Gastroesophageal sphincter (tissue), 3 donors: ENCODE measurements around the gene GINM1.

Source experiments
- CTCF ChIP-seq, 4 experiments: fragments of 200-600 bp in 2 of 4; fragments of 450-650 bp in 2 of 4; sonication (generic) in 1 of 4; IDR thresholded peaks; one replicate each; pipeline ENCODE4 v1.5.1; 2017 to 2019; ENCODE audit warnings: antibody characterized with exemption in 4 of 4, mild to moderate bottlenecking in 2 of 4, moderate library complexity in 2 of 4
- EP300 ChIP-seq: sonication (generic); formaldehyde crosslinking; IDR thresholded peaks from one replicate; pipeline ENCODE4 v1.6.1; 2017; ENCODE audit warnings: antibody characterized with exemption, mild to moderate bottlenecking
- POLR2A ChIP-seq, 2 donors: fragments of 450-650 bp; IDR thresholded peaks; one replicate each; pipeline ENCODE4 v1.6.1; 2017; ENCODE audit warnings: antibody characterized with exemption in 2 of 2, mild to moderate bottlenecking in 2 of 2, moderate library complexity in 1 of 2
- POLR2AphosphoS5 ChIP-seq: sonication (generic); formaldehyde crosslinking; IDR thresholded peaks from one replicate; pipeline ENCODE4 v1.6.1; 2017; ENCODE audit warnings: antibody characterized with exemption

GRCh38 chr6:149565527-149566409 lies at the start of gene GINM1:
- TF ChIP-seq POLR2AphosphoS5: peak; percentile 43
- peak; percentile 17 to 73 (median 66) for TF ChIP-seq CTCF (IDR thresholded peaks at IDR 0.05)
- no peak for TF ChIP-seq POLR2A (IDR thresholded peaks at IDR 0.05)
- no peak for TF ChIP-seq EP300
